T-helper 9 cell (primary cell): ENCODE measurements around the gene PTPRJ.
"Not testable (repeated sequence)": the region's sequence is repeated elsewhere in the genome, so short reads cannot be mapped to it uniquely, and the experiment has no call there.

Experiments
- DNase-seq: peaks from one replicate; pipeline ENCODE4 v3.0.0-alpha.2; 2020

Gene PTPRJ

DNA sequence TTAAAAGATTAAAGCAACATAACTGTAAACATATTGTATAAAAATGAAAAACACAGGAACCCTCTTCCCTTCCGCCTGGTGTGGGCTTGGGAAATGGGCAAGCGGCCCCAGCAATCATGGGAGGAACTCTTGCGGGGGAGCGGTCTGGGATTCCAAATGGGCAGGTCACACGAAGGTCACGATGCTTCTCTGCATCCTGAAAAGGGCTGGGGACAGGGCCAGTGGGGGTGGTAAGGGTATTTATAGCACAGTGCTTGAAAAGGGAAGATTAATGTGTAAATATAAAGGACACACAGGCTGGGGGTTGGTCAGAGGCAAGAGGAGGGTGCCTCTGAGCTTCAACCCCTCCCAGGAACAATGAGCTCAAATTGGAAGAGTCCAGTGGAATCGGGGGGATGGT, 189.4 kb downstream of the PTPRJ start:
- no peak for DNase-seq

DNA sequence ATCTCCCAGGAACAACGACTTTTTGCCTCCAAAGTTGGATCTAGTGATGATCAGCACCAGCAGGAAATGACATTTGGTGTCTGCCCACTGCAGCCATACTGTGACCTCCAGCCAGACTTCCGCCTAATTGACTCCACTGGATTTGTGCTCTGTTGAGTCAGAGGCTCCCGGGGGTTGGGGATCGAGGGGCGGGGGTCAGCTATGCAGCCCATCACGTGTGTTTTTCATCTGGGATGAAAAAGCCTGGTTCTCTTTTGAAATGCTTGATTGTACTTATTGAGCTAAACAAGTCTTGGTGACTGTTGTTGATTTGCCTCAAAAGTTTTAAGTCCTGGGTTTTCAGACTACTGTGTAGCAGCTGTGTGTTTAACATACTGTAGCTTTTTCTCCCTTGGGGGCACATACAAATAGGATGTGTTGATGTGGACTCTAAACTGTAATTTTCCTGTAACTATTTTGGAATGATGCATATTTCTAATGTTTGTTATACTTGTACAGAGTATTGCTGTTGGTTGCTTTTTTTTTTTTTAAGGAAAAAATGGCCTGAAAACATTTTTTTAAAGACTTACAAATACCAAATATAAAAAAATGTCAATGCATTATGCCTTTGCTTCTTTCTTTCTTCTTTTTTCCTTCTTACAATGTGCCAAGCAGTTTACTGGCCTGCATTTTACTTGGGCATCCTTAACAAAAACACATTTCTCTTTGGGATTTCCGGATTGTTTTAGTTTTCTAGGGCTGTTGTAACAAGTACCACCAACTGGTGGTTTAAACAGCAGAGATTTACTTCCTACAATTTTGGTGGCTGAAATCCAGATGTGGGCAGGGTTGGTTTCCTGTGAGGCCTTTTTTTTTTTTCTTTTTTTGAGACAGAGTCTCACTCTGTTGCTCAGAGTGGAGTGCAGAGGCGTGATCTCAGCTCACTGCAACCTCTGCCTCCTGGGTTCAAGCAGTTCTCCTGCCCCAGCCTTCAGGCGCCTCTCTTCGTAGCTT, 190.2 kb downstream of the PTPRJ start:
- no peak for DNase-seq

DNA sequence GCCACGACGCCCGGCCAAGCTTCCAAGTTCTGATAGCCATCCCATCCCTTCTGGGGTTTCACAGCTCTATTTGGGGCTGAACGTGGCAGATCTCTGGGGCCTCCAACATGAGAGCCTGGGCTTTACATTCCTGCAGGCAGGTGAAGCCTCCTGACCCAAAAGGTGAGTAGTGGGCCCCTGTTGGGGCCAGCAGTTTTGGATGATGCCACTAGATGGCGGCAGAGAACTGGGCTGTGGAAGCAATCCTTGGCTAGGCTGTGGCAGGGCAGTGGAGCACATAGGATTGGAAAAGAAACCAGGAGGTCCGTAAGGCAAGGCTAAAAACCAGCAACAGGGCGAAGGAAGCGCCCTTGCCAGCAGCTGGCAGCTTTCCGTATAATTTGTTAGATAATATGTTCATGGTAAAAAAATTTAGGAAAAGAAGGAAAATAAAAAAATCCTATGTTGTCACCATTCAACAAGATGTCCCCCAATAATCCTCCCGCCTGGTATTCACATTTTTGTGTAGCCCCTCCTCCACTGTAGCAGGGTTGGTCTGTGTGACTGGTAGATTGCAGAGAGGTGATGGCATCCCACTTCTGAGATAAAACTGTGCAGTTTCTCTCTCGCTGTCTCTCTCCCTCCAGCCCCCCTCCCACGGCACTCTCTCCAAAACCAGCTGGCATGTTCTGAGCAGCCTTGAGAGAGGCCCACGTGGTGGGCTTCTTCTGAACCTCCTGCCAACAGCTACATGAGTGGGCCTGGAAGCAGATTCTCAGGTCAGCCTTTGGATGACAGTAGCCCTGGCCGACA, 192.7 kb downstream of the PTPRJ start:
- DNase-seq, result peak; percentile 52

DNA sequence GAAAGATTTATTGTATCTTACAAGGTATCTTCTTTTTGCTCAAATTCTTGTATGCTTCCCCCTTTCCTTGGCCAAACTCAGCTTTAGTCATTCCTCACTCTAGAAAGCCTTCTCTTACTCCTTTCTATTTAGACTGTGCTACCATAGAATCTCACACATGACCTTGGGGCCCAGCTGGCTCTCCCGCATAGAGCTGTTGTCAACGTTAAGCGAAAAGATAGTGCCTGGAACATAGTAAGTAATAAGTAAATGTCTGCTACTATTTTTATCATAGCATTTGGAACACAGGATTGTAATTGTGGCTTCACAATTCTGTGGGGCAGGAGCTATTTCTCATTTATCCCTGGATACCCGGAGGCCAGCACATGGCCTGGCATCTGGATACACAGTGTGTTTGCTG, 197.3 kb downstream of the PTPRJ start:
- no peak for DNase-seq

DNA sequence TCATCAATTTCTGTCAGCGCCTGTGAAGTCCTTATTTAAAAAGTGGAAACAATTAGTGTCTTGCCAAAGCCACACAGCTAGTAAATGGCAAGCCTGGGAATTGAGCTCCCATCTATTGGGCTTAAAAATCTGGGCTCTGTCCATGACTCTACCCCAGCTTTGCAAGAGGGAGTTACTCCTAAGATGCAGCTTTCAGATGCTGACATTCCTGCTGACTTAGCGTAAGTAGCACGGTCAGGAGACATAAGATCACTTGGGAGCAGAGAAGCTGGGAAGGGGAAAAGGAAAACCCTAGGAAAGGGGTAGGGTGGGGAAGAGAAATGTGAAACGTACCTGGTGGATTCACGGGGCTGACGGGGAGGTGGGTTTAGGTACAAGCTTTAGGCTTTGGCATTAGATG, 200.3 kb downstream of the PTPRJ start:
- DNase-seq, result no peak

DNA sequence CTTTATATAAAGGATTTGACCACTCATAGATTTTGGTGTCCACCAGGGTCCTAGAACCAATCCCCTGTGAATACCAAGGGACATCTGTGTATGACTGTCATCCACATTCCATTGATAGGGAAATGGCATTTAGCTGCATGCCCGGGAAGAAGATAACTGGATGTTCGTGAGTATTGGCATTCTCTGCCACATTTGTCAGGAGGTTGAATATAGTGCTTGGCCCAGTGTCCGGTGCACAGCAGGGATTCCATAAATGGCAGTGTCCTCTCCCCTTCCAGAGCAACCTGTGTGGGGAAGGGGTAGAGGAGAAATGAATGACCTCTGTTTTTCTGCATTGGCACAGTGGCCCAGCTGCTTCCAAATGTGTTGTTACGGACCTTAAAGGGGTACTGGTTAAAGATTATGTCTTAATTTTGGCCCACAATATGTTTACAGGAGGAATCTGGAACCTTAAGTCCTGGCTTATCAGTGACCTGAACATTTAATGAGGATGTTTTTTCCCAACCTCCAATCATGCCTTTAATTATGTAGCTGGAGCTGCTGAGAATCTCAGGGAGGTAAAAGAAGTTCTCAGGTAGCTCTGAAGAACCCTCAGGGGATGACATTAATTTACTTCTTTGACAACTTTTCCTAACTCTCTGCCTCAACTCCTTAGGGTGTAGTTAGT, 202.6 kb downstream of the PTPRJ start:
- no peak for DNase-seq

DNA sequence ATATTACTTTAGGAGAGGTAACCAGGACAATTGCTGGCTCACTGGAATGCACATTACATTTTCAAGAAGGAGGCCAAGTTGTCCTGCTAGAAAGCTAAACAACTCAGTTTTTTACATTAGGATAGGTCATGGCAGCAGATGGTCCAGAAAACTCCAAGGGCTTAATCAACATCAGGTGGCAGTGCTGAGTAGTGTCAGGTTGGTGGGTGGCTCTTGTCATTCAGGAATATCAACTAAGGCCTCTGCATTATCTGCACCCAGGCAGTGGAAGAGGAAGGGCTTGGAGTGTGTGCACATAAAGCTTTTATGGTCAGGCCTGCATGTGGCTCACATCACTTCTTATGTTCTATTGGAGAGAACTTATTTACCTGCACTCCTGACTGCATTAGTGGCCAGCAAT, 204.1 kb downstream of the PTPRJ start:
- DNase-seq, result no peak

DNA sequence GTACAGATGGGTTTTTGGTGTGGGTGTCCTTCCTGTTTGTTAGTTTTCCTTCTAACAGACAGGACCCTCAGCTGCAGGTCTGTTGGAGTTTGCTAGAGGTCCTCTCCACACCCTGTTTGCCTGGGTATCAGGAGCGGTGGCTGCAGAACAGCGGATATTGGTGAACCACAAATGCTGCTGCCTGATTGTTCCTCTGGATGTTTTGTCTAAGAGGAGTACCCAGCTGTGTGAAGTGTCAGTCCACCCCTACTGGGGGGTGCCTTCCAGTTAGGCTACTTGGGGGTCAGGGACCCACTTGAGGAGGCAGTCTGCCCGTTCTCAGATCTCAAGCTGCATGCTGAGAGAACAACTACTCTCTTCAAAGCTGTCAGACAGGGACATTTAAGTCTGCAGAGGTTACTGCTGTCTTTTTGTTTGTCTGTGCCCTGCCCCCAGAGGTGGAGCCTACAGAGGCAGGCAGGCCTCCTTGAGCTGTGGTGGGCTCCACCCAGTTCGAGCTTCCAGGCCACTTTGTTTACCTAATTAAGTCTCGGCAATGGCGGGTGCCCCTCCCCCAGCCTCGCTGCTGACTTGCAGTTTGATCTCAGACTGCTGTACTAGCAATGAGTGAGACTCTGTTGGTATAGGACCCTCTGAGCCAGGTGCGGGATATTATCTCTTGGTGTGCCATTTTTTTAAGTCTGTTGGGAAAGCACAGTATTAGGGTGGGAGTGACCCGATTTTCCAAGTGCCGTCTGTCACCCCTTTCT, 210.7 kb downstream of the PTPRJ start:
- not testable (repeated sequence) for DNase-seq

DNA sequence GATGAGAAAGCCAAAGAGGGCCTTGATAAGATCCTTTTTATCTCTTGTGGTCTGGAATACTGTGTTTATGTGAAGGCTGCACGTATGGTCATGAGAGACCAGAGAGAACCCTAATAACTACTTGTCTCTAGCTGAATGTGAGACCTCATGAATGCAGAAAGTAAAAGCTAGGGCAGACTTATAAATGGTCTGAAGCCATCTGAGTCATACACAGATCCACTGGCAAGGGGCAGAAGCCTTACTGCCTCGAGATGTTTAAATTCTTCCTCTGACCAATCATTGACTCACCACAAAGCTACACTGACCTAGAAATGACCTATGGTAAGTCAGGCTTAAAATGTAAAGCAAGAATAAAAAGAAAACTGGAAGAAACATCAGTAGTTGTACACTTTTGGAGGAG, 213.5 kb downstream of the PTPRJ start:
- no peak for DNase-seq

DNA sequence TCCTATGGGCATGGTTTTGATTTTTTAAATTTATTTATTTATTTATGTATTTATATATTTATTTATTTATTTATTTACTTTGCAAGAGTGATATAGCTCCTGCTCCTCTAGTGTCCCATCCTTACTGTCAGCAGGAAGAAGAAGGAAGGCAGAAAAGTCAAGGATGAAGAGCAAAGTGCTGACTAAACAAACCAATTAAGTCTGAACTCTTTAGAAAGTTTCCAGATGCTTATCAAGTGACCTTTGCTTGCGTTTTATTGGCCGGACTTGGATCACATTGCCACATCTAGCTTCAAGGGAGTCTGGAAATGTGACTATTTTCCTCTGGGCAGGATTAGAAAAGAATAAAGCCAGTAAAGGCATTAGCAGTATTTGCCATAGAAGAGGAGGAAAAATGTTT, 227.5 kb downstream of the PTPRJ start:
- no peak for DNase-seq

DNA sequence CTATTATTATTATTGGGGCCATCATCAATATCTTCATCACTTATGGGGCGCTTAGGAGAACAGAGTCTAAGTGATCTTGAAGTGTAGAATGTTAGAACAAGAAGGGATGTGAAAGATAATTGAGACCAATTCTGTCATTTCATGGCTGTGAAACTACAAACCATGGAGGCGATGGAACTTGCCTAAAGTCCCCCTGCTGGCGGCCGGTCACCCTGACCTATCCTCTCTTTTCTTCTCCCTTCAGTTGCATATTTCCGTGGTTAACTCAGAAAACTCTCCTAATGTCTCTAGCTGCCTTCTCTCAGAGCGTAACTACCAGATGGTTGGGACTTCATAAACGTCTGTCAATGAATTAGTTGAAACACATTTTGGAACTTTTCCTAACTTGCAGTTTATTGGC, 229.7 kb downstream of the PTPRJ start:
- no peak for DNase-seq

DNA sequence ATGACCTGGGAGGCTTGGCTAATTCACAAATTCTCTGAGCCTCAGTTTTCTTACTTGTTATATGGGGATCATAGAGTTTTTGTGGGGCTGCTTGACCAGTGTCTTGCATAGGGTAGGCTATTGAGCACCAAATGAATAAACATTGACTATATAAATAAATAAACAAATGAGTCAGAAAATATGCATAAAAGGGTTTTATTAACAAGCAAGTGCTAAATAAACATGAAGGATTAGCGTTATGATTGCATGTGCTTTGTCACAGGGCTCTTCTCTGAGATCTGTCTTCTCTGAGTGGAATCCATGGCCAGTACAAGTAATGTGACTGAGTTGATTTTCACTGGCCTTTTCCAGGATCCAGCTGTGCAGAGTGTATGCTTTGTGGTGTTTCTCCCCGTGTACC, 236.2 kb downstream of the PTPRJ start, which contains the start of gene OR4B1:
TSS of gene OR4B1 (plus strand) at position 301 of the 400 bp plus-strand sequence. CDS start at position 301, 0 bp downstream.
- no peak for DNase-seq
